K562 treated with DMSO at 1 percent for 4 hours (cell line): ENCODE results near the gene DTX2. TPM values are rescaled to one million over a fixed set of nuclear protein-coding genes. Genes with fewer than 3 reads are reported as not detected.

Experiments
- total RNA-seq: library from RNA; unstranded; fragments of 300-600 nt; gene quantifications from 2 replicates; pipeline ENCODE4 v1.2.3, GENCODE V29; 2022; ENCODE audit not compliant: insufficient read depth

Gene DTX2
- 41.0 and 57.3 TPM in 2 replicates for total RNA-seq

DNA sequence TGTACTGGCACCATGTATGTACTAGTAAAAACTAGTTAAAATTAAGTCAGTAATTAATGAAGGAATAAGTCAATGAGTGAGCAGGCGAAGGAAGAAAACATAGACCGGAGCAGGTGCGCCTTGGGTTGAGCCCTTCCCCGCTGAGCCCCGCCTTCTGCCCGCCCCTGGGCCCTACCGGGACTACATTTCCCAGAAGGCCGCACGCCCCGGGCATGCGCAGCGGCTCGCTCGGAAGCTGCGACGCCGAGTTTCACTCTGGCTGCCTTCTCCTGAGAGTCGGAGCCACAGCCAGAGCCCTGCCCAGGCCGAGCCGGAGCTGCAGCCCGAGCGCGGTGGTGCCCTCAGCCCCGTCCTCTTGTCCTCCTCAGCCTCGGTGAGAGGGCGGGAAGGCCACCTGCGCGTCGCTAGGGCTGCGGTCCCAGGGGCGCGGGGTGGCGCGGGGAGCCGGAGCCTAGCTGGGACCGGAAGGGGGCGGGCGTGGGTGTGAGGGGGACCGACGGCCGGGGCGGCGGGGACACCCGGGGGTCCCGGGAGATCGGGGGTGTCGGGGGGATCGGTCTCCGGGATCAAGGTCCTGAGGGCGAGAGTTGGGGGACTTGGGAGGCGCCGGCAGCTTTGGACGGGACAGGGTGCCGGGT, at the start of gene DTX2:
Gene DTX2 (plus strand): TSS at position 246 of the 638 bp plus-strand sequence. CDS start 18,801 bp downstream, outside the sequence.

GRCh38 chr7:76424413-76425111, 36.9 kb upstream of the DTX2 start, which contains the start of gene ZP3:
ZP3 (plus strand) TSS chr7:76424950; CDS start chr7:76424965, 15 bp downstream.

DNA sequence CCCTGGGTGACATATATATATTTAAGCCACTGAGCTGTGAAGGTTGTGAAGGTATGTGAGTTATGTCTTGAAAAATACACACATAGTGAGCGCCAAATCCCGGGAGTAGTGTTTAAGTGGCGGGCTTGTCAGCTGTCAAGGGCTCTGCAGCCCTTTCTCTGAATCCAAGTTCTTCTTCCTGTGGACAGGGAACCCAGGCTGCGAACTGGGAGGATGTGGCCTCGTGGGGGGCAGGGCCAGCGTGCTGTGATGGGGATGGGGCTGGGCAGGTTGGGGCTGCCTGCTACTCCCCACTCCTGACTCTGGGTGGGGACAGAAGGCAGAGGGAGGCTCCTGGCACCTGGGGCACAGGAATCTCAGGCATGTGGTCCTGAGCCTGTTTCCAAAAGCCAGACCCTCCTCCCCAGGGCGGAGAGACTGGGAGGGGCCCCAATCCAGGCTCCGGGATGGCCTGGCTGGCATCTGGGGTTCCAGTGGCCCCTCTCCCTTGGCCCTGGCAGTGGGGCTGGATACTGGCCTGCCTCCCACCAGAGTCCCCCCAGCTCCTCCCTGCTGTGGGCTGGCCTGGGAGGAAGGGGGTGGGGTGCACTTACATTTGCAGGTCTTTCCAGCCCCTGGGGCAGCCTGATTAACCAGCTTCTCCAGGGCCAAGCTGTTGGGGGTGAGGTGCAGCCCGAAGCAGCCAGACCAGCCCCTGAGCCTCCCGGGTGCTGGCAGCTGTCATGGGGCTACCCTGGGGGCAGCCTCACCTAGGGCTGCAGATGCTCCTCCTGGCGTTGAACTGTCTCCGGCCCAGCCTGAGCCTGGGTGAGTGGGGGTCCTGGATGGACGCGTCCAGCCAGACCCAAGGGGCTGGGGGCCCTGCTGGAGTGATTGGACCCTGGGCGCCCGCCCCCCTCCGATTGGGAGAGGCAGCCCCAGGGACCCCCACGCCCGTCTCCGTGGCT, 48.7 kb downstream of the DTX2 start, which contains the start of gene UPK3B:
Gene UPK3B (plus strand): TSS at position 622 of the 947 bp plus-strand sequence. CDS start 101 bp downstream, at position 723.

DNA sequence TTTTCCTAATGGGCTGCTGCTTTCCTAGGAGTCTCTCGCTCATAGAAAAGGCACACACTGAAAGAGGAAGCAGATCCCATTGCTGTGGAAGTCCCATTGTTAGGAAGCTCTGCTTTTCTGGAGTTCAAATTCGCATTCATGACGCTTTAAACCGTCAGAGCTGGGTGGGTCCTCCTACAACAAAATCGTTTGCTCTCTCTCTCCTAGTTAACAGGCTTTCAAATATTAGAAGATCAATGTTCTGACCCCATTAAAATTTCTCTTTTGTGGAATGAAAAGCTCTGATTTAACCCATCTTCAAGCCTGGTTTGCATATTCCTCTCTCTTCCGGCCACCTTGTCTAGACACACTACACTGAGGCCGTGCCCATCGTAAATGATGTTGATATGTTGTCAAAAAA, 81.7 kb downstream of the DTX2 start, which contains the start of gene SPDYE16:
Gene SPDYE16 (minus strand): TSS at position 101 of the 400 bp plus-strand sequence. CDS start 1,838 bp downstream, outside the sequence.

Other genes with a start within 250 kb of the DTX2 start
- 697 and 917 TPM in 2 replicates for gene HSPB1, start 159.0 kb upstream of the DTX2 start, total RNA-seq
- gene YWHAG, start 102.7 kb upstream of the DTX2 start, total RNA-seq = 107 and 120 TPM in 2 replicates
- gene SSC4D, start 52.0 kb upstream of the DTX2 start, total RNA-seq = 12.0 and 14.2 TPM in 2 replicates
- 9.3 and 16.4 TPM in 2 replicates for gene ZP3, start 36.8 kb upstream of the DTX2 start, total RNA-seq
- gene UPK3B, start 48.8 kb downstream of the DTX2 start, total RNA-seq = not detected in 2 replicates
- gene SPDYE16, start 81.6 kb downstream of the DTX2 start, total RNA-seq = not detected in 2 replicates
- gene POMZP3, start 165.6 kb downstream of the DTX2 start, total RNA-seq = 16.6 and 17.6 TPM in 2 replicates